ENCODE data around the gene STAB1.

Gene STAB1

DNA sequence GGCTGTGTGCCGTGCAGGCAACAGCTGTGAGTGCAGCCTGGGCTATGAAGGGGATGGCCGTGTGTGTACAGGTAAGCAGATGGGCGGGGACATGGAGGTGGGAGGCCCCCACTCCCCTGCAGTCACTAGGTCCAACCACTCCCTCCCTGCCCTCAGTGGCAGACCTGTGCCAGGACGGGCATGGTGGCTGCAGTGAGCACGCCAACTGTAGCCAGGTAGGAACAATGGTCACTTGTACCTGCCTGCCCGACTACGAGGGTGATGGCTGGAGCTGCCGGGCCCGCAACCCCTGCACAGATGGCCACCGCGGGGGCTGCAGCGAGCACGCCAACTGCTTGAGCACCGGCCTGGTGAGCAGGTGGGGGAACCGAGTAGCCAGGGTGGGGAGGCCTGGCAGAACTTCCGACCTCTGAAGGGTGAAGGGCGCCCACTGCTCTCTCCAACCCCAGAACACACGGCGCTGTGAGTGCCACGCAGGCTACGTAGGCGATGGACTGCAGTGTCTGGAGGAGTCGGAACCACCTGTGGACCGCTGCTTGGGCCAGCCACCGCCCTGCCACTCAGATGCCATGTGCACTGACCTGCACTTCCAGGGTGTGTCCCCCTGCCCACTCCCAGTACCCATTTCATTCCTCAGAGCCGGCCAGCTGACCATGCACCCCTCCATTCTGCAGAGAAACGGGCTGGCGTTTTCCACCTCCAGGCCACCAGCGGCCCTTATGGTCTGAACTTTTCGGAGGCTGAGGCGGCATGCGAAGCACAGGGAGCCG is 26.9 kb downstream of the STAB1 start:
- no peak overlapping the region for H3K4me3 ChIP-seq (ENCODE audit: low read depth, low read length)
- no peak for DNase-seq (ENCODE audit: low read depth)
- TF ChIP-seq, protein P1, sequence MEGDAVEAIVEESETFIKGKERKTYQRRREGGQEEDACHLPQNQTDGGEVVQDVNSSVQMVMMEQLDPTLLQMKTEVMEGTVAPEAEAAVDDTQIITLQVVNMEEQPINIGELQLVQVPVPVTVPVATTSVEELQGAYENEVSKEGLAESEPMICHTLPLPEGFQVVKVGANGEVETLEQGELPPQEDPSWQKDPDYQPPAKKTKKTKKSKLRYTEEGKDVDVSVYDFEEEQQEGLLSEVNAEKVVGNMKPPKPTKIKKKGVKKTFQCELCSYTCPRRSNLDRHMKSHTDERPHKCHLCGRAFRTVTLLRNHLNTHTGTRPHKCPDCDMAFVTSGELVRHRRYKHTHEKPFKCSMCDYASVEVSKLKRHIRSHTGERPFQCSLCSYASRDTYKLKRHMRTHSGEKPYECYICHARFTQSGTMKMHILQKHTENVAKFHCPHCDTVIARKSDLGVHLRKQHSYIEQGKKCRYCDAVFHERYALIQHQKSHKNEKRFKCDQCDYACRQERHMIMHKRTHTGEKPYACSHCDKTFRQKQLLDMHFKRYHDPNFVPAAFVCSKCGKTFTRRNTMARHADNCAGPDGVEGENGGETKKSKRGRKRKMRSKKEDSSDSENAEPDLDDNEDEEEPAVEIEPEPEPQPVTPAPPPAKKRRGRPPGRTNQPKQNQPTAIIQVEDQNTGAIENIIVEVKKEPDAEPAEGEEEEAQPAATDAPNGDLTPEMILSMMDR (IDR thresholded peaks at IDR 0.05; ENCODE audit: control insufficient read depth, extremely low read depth, insufficient read depth) = no peak

DNA sequence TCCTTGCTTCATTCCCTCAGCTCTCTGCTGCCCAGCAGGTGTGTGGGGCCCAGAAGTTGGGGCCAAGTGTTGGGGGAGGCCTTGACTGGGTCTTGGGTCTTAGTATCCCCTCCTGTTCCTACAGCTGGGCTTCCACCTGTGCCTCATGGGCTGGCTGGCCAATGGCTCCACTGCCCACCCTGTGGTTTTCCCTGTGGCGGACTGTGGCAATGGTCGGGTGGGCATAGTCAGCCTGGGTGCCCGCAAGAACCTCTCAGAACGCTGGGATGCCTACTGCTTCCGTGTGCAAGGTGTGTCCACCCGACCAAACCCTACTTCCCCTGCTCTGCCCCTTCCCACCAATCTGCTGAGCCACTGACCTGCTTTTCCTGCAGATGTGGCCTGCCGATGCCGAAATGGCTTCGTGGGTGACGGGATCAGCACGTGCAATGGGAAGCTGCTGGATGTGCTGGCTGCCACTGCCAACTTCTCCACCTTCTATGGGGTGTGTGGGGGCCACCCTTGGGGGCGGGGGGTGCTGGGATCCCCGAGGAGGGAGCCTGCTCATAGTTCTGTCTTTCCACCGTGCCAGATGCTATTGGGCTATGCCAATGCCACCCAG is 27.6 kb downstream of the STAB1 start:
- no peak overlapping the region for H3K4me3 ChIP-seq (ENCODE audit: low read depth, low read length)
- DNase-seq (ENCODE audit: low read depth) = no peak
- TF ChIP-seq, protein P1 (IDR thresholded peaks at IDR 0.05; ENCODE audit: control insufficient read depth, extremely low read depth, insufficient read depth) = no peak

DNA sequence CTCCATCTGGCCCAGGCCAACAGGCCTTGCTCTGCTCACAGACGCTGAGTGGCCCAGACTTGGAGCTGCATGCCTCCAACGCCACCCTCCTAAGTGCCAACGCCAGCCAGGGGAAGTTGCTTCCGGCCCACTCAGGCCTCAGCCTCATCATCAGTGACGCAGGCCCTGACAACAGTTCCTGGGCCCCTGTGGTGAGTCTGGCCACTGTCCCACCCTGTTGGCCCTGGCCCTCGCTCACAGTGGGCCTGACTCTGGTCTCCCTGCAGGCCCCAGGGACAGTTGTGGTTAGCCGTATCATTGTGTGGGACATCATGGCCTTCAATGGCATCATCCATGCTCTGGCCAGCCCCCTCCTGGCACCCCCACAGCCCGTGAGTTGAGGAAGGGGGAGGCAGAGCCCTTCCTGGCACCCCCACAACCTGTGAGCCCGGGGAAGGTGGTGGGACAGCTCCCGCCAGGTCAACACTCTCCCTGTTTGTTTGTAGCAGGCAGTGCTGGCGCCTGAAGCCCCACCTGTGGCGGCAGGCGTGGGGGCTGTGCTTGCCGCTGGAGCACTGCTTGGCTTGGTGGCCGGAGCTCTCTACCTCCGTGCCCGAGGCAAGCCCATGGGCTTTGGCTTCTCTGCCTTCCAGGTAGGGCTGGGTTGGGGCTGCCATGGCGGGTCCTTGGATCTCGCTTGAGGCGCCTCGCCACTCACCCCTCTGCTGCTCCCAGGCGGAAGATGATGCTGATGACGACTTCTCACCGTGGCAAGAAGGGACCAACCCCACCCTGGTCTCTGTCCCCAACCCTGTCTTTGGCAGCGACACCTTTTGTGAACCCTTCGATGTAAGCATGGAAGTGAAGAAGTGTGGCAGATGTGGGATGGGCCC is 28.5 kb downstream of the STAB1 start:
- TF ChIP-seq, protein P1 (IDR thresholded peaks at IDR 0.05; ENCODE audit: control insufficient read depth, extremely low read depth, insufficient read depth) = no peak

DNA sequence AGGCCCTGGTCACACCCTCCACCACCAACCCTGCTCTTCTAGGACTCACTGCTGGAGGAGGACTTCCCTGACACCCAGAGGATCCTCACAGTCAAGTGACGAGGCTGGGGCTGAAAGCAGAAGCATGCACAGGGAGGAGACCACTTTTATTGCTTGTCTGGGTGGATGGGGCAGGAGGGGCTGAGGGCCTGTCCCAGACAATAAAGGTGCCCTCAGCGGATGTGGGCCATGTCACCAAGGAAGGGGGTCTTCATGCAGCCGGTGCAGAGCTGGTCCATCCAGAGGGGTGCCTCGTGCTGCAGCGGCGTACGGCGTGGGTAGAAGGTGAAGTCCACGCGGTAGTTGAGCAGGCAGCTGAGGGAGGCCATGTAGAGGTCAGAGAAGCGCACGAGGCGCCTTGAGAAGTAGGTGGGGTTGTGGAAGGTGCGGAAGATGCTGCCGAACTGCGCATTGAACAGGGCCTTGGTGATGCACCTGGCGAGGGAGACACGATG is 29.2 kb downstream of the STAB1 start:
- TF ChIP-seq, protein P1 (IDR thresholded peaks at IDR 0.05; ENCODE audit: control insufficient read depth, extremely low read depth, insufficient read depth) = no peak
- DNase-seq (ENCODE audit: low read depth) = no peak
- H3K4me3 ChIP-seq (ENCODE audit: low read depth, low read length) = no peak overlapping the region

More for the DNA sequence above, 28.5 kb downstream of the STAB1 start:
- H3K4me3 ChIP-seq (ENCODE audit: low read depth, low read length) = no peak overlapping the region
- no peak for DNase-seq (ENCODE audit: low read depth)

DNA sequence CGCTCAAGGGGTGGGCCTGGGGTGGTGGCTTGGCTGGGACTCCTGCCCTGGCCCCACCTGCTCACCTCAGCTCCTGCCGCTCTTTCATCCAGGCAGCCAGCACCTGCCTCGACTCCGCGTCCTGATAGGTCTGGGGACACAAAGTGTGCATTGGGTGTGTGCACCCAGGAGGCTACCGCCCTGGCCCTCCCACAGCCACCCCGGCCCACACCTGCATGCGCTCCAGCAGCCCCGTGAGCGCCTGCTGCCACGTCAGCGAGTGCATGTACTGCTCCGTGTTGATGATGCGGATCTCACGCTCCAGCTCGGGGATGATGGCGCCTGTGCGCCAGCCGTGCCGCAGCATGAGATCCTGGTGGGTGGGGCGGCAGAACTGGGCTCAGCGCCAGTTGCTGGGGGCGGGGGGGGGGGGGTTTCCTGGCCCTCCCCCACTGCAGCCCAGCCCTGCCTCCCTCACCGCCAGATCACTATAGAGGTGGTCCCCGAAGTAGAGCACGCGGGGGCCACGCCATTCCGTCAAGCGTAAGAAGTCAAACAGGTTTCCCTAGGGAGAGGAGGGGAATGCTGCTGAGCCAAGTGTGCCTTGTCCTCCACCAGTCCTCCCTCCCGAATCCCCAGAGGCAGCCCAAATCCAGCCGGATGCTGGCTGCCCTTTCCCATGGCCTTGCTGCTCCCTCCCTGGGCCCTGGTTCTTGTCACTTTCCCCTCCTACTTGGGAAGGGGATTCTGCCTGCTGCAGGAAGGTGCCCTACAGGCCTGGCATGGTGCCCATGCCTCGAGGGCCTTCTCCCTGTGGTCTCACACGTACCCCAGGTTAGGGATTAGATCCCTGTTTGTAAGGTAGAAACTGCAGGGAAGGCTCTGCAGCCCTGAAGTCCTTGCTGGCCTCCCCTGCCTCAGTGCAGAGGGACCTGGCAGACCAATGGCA is 29.9 kb downstream of the STAB1 start:
- H3K4me3 ChIP-seq (ENCODE audit: low read depth, low read length) = no peak overlapping the region
- TF ChIP-seq, protein P1 (IDR thresholded peaks at IDR 0.05; ENCODE audit: control insufficient read depth, extremely low read depth, insufficient read depth) = no peak
- DNase-seq (ENCODE audit: low read depth) = peak; percentile 14
